BLaER1 (cell line): Measurements from ENCODE around the gene ZNF557.
"Not testable (repeated sequence)": the region's sequence is repeated elsewhere in the genome, so short reads cannot be mapped to it uniquely, and the experiment has no call there.

Source experiments
- H3K27ac ChIP-seq: shearing (Covaris generic); formaldehyde crosslinking; 2 replicates; pipeline ENCODE4 v1.8.1; 2022
- H3K27me3 ChIP-seq: shearing (Covaris generic); formaldehyde crosslinking; 2 replicates; pipeline ENCODE4 v1.8.1; 2022
- H3K36me3 ChIP-seq: shearing (Covaris generic); formaldehyde crosslinking; 2 replicates; pipeline ENCODE4 v1.8.1; 2022
- H3K4me1 ChIP-seq: shearing (Covaris generic); formaldehyde crosslinking; 2 replicates; pipeline ENCODE4 v1.8.1; 2022
- H3K4me2 ChIP-seq: shearing (Covaris generic); formaldehyde crosslinking; 2 replicates; pipeline ENCODE4 v1.8.1; 2022
- H3K4me3 ChIP-seq: shearing (Covaris generic); formaldehyde crosslinking; 2 replicates; pipeline ENCODE4 v1.8.1; 2022
- H3K9ac ChIP-seq: shearing (Covaris generic); formaldehyde crosslinking; 2 replicates; pipeline ENCODE4 v1.8.1; 2022
- H3K9me3 ChIP-seq: shearing (Covaris generic); formaldehyde crosslinking; 2 replicates; pipeline ENCODE4 v1.8.1; 2022
- H4K20me1 ChIP-seq: shearing (Covaris generic); formaldehyde crosslinking; 2 replicates; pipeline ENCODE4 v1.8.1; 2022
- Cebpa-rat ChIP-seq: shearing (Covaris generic); IDR thresholded peaks from 2 replicates; pipeline ENCODE4 v1.8.1; 2022

Gene ZNF557

GRCh38 chr19:7063339-7063738 lies 6.2 kb upstream of the ZNF557 start:
- Histone ChIP-seq H3K4me2 (no peak overlapping the region), H3K9ac (no peak overlapping the region), H3K9me3 (peaks cover 4% of the 10 kb centered on the region; the same call in 1 of the 2 replicates), H3K4me3 (no peak overlapping the region), H3K4me1 (no peaks in the 10 kb centered on the region), H3K27ac (no peak overlapping the region), H3K36me3 (no peaks in the 10 kb centered on the region), H3K27me3 (no peaks in the 10 kb centered on the region), H4K20me1 (no peaks in the 10 kb centered on the region)
- TF ChIP-seq Cebpa-rat, result no peak

- TF ChIP-seq Cebpa-rat, result no peak
- Histone ChIP-seq H3K36me3 (no peaks in the 10 kb centered on the region), H4K20me1 (no peaks in the 10 kb centered on the region), H3K4me1 (0 out of 2 replicates have a peak, but pooled peaks cover 4% of the 10 kb centered on the region), H3K4me2 (no peak overlapping the region), H3K9me3 (peaks cover 4% of the 10 kb centered on the region; the same call in 1 of the 2 replicates), H3K4me3 (no peak overlapping the region), H3K27me3 (no peaks in the 10 kb centered on the region), H3K9ac (no peak overlapping the region), H3K27ac (no peak overlapping the region)
Measured at GRCh38 chr19:7063764-7064418, 5.6 kb upstream of the ZNF557 start.

GRCh38 chr19:7067122-7067521 lies 2.4 kb upstream of the ZNF557 start:
- H3K9ac ChIP-seq, H3K27me3 ChIP-seq, H4K20me1 ChIP-seq, H3K27ac ChIP-seq, H3K9me3 ChIP-seq, H3K4me2 ChIP-seq, H3K4me3 ChIP-seq: not testable (repeated sequence)
- Histone ChIP-seq H3K4me1 (peaks cover 16% of the 10 kb centered on the region), H3K36me3 (peaks cover 16% of the 10 kb centered on the region)

GRCh38 chr19:7067716-7068115 lies 1.8 kb upstream of the ZNF557 start:
- Histone ChIP-seq H3K4me2 (no peak overlapping the region), H3K4me1 (peaks cover 16% of the 10 kb centered on the region), H4K20me1 (peaks cover 10% of the 10 kb centered on the region; the same call in 1 of the 2 replicates), H3K27me3 (no peaks in the 10 kb centered on the region), H3K9ac (no peak overlapping the region), H3K27ac (no peak overlapping the region), H3K9me3 (peaks cover 4% of the 10 kb centered on the region; the same call in 1 of the 2 replicates), H3K4me3 (no peak overlapping the region), H3K36me3 (peaks cover 22% of the 10 kb centered on the region)
- TF ChIP-seq Cebpa-rat, result no peak

- H3K27ac ChIP-seq, result no peak overlapping the region
- no peak for TF ChIP-seq Cebpa-rat
- peaks cover 4% of the 10 kb centered on the region; the same call in 1 of the 2 replicates for H3K9me3 ChIP-seq
- peaks cover 31% of the 10 kb centered on the region for H3K36me3 ChIP-seq
- peaks cover 10% of the 10 kb centered on the region; the same call in 1 of the 2 replicates for H4K20me1 ChIP-seq
- no peak overlapping the region for H3K4me3 ChIP-seq
- H3K4me1 ChIP-seq, result peaks cover 16% of the 10 kb centered on the region
- peak overlapping the region; percentile 43; the same call in 1 of the 2 replicates for H3K4me2 ChIP-seq
- no peak overlapping the region for H3K9ac ChIP-seq
- H3K27me3 ChIP-seq, result no peaks in the 10 kb centered on the region
Measured at GRCh38 chr19:7068599-7068998, 904 bp upstream of the ZNF557 start.

- peaks cover 4% of the 10 kb centered on the region; the same call in 1 of the 2 replicates for H3K9me3 ChIP-seq
- H3K4me2 ChIP-seq, result peak overlapping the region; percentile 90
- TF ChIP-seq Cebpa-rat, result no peak
- H3K4me1 ChIP-seq, result peaks cover 16% of the 10 kb centered on the region
- H3K9ac ChIP-seq, result peak overlapping the region; percentile 91
- H3K36me3 ChIP-seq, result peaks cover 44% of the 10 kb centered on the region
- H3K27me3 ChIP-seq, result no peaks in the 10 kb centered on the region
- H4K20me1 ChIP-seq, result peaks cover 10% of the 10 kb centered on the region; the same call in 1 of the 2 replicates
- peak overlapping the region; percentile 90 for H3K27ac ChIP-seq
- H3K4me3 ChIP-seq, result peak overlapping the region; percentile 98
Measured at GRCh38 chr19:7069904-7070226, 362 bp downstream of the ZNF557 start.

GRCh38 chr19:7072541-7072940 lies 3.0 kb downstream of the ZNF557 start:
- no peak overlapping the region for H3K4me3 ChIP-seq
- H3K9me3 ChIP-seq, result peaks cover 25% of the 10 kb centered on the region
- no peak overlapping the region for H3K4me2 ChIP-seq
- H3K4me1 ChIP-seq, result peaks cover 16% of the 10 kb centered on the region
- no peak for TF ChIP-seq Cebpa-rat
- H3K36me3 ChIP-seq, result peaks cover 70% of the 10 kb centered on the region
- peaks cover 10% of the 10 kb centered on the region; the same call in 1 of the 2 replicates for H4K20me1 ChIP-seq
- no peaks in the 10 kb centered on the region for H3K27me3 ChIP-seq
- H3K27ac ChIP-seq, result no peak overlapping the region
- no peak overlapping the region for H3K9ac ChIP-seq

GRCh38 chr19:7074705-7075282 lies 5.3 kb downstream of the ZNF557 start:
- H3K4me2 ChIP-seq, result no peak overlapping the region
- TF ChIP-seq Cebpa-rat, result no peak

GRCh38 chr19:7076151-7076550 lies 6.6 kb downstream of the ZNF557 start:
- no peak overlapping the region for H3K27ac ChIP-seq
- peaks cover 100% of the 10 kb centered on the region for H3K36me3 ChIP-seq
- peaks cover 61% of the 10 kb centered on the region for H3K9me3 ChIP-seq
- no peaks in the 10 kb centered on the region for H3K27me3 ChIP-seq
- H4K20me1 ChIP-seq, result no peaks in the 10 kb centered on the region
- H3K4me1 ChIP-seq, result 0 out of 2 replicates have a peak, but pooled peaks cover under 1% of the 10 kb centered on the region
- no peak overlapping the region for H3K4me3 ChIP-seq
- no peak overlapping the region for H3K4me2 ChIP-seq
- H3K9ac ChIP-seq, result no peak overlapping the region
- TF ChIP-seq Cebpa-rat, result no peak

More at GRCh38 chr19:7074705-7075282, 5.3 kb downstream of the ZNF557 start:
- peaks cover 93% of the 10 kb centered on the region for H3K36me3 ChIP-seq
- H3K9ac ChIP-seq, result no peak overlapping the region
- no peak overlapping the region for H3K4me3 ChIP-seq
- H3K27ac ChIP-seq, result no peak overlapping the region
- peaks cover 48% of the 10 kb centered on the region for H3K9me3 ChIP-seq
- peaks cover 7% of the 10 kb centered on the region; the same call in 1 of the 2 replicates for H4K20me1 ChIP-seq
- peaks cover 12% of the 10 kb centered on the region for H3K4me1 ChIP-seq
- no peaks in the 10 kb centered on the region for H3K27me3 ChIP-seq

- H3K27ac ChIP-seq, result no peak overlapping the region
- no peaks in the 10 kb centered on the region for H4K20me1 ChIP-seq
- H3K9ac ChIP-seq, result no peak overlapping the region
- no peak overlapping the region for H3K4me2 ChIP-seq
- H3K9me3 ChIP-seq, result peaks cover 80% of the 10 kb centered on the region
- H3K36me3 ChIP-seq, result peaks cover 100% of the 10 kb centered on the region
- H3K4me1 ChIP-seq, result no peaks in the 10 kb centered on the region
- no peaks in the 10 kb centered on the region for H3K27me3 ChIP-seq
- H3K4me3 ChIP-seq, result peak overlapping the region; percentile 23; the same call in 1 of the 2 replicates
- no peak for TF ChIP-seq Cebpa-rat
Measured at GRCh38 chr19:7078008-7078407, 8.5 kb downstream of the ZNF557 start.
